ENCODE results near the gene PYGB.
A peak's percentile ranks its signal among the peaks of the same experiment; 100 is the strongest.
"Not testable (repeated sequence)": the region's sequence is repeated elsewhere in the genome, so short reads cannot be mapped to it uniquely, and the experiment has no call there.

PYGB gene

DNA sequence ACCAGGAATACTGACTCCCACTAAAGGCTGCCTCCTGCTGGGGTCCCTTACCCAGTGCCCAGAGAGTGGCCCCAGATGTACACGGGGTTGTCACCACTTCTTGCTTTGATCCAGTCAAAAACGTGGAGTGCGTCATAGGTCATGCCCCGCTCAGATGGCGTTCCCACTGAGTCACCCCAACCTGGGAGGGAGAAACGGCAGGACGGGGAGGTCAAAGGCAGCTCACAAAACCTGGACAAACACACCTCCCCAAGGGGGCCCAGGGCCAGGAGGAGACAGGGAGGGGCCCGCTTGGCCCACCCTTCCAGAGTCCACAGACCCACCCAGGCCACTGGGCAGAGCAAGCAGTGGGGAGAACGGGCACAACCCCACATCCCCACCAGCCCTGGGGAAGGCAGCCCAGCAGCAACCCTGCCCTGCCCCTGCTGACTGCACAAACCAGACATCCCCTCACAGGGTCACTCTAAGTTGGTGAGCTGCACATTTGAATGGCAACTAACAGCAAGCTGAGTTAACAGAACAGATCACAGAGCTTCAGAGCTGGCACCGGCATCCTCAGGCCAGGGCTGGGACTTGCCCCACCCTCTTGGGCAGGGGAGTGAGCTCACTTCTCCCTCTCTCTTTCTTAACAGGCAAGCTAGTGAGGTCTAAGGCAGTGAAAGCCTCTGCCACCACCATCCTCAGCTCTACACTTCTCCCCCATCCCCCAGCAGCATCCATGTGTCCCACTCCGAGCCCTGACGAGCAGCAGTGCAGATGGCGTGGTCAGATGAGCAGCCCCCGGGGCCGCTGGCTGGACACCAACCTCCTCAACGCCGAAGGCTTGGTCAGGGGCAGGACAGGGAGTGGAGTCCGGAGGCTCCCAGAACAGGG is 61.7 kb downstream of the PYGB start:
- Histone ChIP-seq H2AFZ (ENCODE audit: low read depth) (0 out of 2 replicates have a peak overlapping the region, but pooled peaks have one; percentile 10), H3K27me3 (ENCODE audit: insufficient read depth, low read depth) (no peaks in the 10 kb centered on the region), H3K4me3 (IDR thresholded peaks at IDR 0.05; ENCODE audit: insufficient read depth, low read depth, low read length) (no peak overlapping the region), H3K4me1 (ENCODE audit: low read depth, poor library complexity, severe bottlenecking) (peaks cover 65% of the 10 kb centered on the region), H3K36me3 (ENCODE audit: insufficient read depth) (no peaks in the 10 kb centered on the region), H3K4me2 (peak overlapping the region; percentile 99), H4K20me1 (ENCODE audit: insufficient read depth) (no peaks in the 10 kb centered on the region), H3K27ac (peak overlapping the region; percentile 99), H3K79me2 (ENCODE audit: insufficient read depth, low read depth) (no peaks in the 10 kb centered on the region), H3K9ac (peak overlapping the region; percentile 86)
- TF ChIP-seq CTCF (conservative IDR thresholded peaks at IDR 0.05; ENCODE audit: low read depth, low read length) = no peak

GRCh38 chr20:25310268-25310920 is 62.5 kb downstream of the PYGB start:
- Histone ChIP-seq H3K9ac (peak overlapping the region; percentile 86), H3K36me3 (ENCODE audit: insufficient read depth) (no peaks in the 10 kb centered on the region), H2AFZ (ENCODE audit: low read depth) (0 out of 2 replicates have a peak overlapping the region, but pooled peaks have one; percentile 10), H3K79me2 (ENCODE audit: insufficient read depth, low read depth) (no peaks in the 10 kb centered on the region), H3K4me2 (peak overlapping the region; percentile 99), H3K27ac (peak overlapping the region; percentile 99), H3K4me1 (ENCODE audit: low read depth, poor library complexity, severe bottlenecking) (peaks cover 65% of the 10 kb centered on the region), H4K20me1 (ENCODE audit: insufficient read depth) (no peaks in the 10 kb centered on the region), H3K27me3 (ENCODE audit: insufficient read depth, low read depth) (no peaks in the 10 kb centered on the region), H3K4me3 (IDR thresholded peaks at IDR 0.05; ENCODE audit: insufficient read depth, low read depth, low read length) (no peak overlapping the region)
- TF ChIP-seq CTCF (conservative IDR thresholded peaks at IDR 0.05; ENCODE audit: low read depth, low read length) = peak; percentile 36; the same call in 1 of the 2 replicates

DNA sequence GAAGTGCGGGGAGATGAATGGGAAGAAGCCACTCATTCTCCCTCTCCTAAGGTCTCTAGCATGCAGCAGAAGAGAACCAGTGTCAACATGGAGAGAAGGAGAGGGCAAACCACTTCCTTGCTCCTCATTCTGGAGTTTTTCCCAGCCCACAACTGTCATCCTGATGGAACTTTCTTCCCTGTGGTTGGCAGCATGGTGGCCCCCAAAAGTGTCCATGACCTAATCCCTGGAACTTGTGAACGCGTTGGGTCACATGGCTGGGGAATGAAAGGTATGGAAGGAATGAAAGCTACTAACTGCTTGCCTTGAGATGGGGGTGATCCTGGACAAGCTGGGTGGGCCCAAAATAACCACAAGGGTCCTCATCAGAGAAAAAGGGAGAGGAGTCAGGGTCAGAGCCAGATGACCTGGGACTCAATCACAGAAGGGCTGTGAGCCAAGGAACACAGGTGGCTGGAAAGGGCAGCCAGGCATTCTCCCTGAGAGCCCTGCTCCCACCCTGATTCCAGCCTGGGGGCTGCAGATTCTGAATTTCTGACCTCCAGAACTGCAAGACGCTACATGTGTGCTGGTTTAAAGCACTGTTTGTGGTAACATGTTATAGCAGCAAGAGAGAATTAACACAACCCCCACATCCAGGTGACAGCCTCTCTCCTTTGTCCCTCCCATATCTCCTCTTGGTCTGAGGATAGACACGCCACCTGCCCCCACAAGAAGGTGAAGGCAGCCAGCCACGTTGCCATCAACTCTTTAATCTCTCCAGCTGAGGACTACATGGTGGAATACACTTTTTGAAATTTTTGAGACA is 63.2 kb downstream of the PYGB start:
- TF ChIP-seq CTCF (conservative IDR thresholded peaks at IDR 0.05; ENCODE audit: low read depth, low read length) = no peak
- H2AFZ ChIP-seq (ENCODE audit: low read depth) = no peak overlapping the region
- no peaks in the 10 kb centered on the region for H3K27me3 ChIP-seq (ENCODE audit: insufficient read depth, low read depth)
- no peaks in the 10 kb centered on the region for H4K20me1 ChIP-seq (ENCODE audit: insufficient read depth)
- H3K4me2 ChIP-seq = peak overlapping the region; percentile 99
- H3K9ac ChIP-seq = peak overlapping the region; percentile 86
- no peaks in the 10 kb centered on the region for H3K79me2 ChIP-seq (ENCODE audit: insufficient read depth, low read depth)
- H3K36me3 ChIP-seq (ENCODE audit: insufficient read depth) = no peaks in the 10 kb centered on the region
- no peak overlapping the region for H3K4me3 ChIP-seq (IDR thresholded peaks at IDR 0.05; ENCODE audit: insufficient read depth, low read depth, low read length)
- H3K4me1 ChIP-seq (ENCODE audit: low read depth, poor library complexity, severe bottlenecking) = peaks cover 65% of the 10 kb centered on the region
- H3K27ac ChIP-seq = peak overlapping the region; percentile 99

DNA sequence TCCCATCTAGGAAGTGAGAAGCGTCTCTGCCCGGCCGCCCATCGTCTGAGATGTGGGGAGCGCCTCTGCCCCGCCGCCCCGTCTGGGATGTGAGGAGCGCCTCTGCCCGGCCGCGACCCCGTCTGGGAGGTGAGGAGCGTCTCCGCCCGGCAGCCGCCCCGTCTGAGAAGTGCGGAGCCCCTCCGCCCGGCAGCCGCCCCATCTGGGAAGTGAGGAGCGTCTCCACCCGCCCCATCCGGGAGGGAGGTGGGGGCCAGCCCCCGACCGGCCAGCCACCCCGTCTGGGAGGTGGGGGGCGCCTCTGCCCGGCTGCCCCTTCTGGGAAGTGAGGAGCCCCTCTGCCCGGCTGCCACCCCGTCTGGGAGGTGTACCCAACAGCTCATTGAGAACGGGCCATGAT is 64.8 kb downstream of the PYGB start:
- not testable (repeated sequence) for H4K20me1 ChIP-seq (ENCODE audit: insufficient read depth); H3K79me2 ChIP-seq (ENCODE audit: insufficient read depth, low read depth); H2AFZ ChIP-seq (ENCODE audit: low read depth)

More for the DNA sequence above, 64.8 kb downstream of the PYGB start:
- not testable (repeated sequence) for H3K36me3 ChIP-seq (ENCODE audit: insufficient read depth); H3K4me3 ChIP-seq (IDR thresholded peaks at IDR 0.05; ENCODE audit: insufficient read depth, low read depth, low read length); H3K27ac ChIP-seq; H3K27me3 ChIP-seq (ENCODE audit: insufficient read depth, low read depth); H3K9ac ChIP-seq; H3K4me2 ChIP-seq
- H3K4me1 ChIP-seq (ENCODE audit: low read depth, poor library complexity, severe bottlenecking) = peaks cover 60% of the 10 kb centered on the region

All from KMS-11 (cell line).